ENCODE results near the gene RCOR1.
"Not testable (repeated sequence)": the region's sequence is repeated elsewhere in the genome, so short reads cannot be mapped to it uniquely, and the experiment has no call there.

The RCOR1 gene

GRCh38 chr14:102625564-102626296 is 33.3 kb downstream of the RCOR1 start:
- no peak for DNase-seq

DNA sequence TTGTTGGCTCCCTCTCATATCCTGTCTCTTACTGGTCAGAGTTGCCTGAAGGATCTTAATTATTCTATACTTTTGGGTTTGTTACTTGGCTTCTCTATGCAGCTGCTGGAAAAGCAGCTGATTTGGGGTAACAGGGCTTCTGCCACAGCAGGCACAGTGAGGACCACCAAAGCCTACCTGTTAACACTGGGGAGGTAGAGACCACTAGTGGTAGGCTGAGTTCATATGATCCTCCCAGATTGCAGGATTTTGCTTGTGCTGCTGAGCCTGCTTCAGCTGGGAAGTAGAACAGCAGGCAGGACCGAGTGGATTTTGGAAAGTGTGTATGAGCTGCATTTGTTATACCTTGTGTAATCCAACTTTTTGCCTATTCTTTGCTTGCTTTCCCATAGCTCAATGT is 34.1 kb downstream of the RCOR1 start:
- no peak for DNase-seq

GRCh38 chr14:102629011-102629444 is 36.6 kb downstream of the RCOR1 start:
- no peak for DNase-seq

DNA sequence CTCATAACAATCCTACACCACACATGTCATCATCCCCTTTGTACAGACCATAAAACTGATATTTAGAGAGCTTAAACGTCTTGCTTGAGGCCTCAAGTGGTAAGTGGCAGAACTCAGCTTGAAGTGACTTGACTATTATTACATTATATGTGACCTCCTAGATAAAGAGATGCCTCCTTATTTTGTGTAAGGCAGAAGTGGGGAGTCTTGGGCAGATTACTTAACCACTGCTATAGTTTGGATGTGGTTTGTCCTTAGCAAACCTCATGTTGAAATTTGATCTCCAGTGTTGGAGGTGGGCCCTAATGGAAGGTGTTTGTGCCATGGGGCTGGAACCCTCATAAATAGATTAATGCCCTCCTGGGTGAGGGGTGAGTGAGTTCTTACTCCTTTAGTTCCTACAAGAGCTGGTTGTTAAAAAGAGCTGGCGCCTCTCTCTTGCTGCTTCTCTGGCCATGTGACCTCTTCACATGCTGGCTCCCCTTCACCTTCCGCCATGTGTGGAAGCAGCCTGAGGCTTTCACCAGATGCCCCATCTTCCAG is 37.4 kb downstream of the RCOR1 start:
- no peak for DNase-seq

- DNase-seq: no peak
Observed at GRCh38 chr14:102630405-102630804, 38.0 kb downstream of the RCOR1 start.

DNA sequence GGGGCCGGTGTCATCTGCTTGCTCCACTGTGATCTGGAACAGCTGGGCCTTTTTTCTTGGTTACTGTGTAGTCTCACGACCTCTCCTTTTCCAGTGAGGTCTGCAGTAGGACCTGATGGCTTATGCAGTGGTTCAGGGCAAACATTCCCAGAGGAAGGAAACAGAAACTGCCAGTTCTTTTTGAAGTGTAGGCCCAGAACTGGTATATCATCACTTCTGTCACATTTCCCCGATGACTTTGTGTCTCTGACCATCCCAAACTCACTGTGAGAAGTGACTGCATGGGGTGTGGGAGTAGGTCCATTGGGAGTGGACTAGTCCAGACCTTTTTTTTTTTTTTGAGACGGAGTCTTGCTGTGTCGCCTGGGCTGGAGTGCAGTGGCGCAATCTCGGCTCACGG is 38.4 kb downstream of the RCOR1 start:
- no peak for DNase-seq

GRCh38 chr14:102633906-102634595 is 41.6 kb downstream of the RCOR1 start:
- no peak for DNase-seq

- not testable (repeated sequence) for DNase-seq
Observed at GRCh38 chr14:102639611-102640010, 47.2 kb downstream of the RCOR1 start.

DNA sequence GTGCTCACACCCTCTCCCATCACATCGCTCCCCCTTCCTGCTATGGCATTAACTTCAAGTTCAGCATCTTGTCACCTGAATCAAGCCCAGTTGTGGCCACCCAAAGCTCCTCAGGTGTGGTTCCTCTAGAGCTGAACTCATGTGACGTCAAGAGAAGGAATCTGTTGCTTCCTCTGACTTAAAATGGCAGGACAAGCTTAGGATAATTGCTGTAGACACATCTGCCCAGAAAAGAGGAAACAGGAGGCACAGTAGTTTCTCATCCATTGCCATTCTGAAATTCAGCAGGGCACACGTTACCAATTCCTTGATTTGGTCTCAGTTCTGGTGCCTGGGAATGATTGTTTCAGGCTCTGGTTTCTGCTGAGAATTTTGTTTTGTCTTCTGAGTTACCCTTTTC is 52.1 kb downstream of the RCOR1 start:
- no peak for DNase-seq

DNA sequence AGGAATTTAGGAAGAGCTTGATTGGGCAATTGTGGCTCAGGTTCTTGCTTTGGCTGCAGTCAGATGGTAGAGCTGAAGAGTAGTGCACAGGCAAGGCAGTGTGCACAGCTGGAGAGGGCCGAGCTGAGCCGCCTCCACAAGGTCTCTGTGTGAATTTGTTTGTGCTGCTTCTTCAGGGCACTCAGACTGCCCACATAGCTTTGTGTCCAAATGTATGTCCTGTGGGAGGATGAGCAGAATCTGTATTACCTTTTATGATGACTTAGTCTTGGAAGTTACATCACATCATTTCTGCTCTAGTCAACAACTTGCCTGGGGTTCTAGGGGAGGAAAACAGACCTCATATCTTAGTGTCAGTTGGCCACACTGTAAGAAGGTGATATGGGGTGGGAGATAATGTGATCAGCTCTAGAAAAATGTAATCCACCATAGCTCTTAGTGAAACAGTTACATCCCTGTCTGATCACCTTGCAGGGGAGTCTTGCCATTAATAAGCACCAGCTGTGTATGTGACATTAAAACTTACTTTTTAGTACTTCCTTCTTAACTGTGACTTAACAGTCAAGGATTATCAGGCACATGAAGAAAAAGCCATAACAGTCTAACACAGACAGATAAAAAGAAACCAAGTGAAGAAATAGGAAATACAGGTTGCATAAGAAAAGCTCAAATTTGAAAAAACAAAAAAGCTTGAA is 53.4 kb downstream of the RCOR1 start:
- DNase-seq: no peak

DNA sequence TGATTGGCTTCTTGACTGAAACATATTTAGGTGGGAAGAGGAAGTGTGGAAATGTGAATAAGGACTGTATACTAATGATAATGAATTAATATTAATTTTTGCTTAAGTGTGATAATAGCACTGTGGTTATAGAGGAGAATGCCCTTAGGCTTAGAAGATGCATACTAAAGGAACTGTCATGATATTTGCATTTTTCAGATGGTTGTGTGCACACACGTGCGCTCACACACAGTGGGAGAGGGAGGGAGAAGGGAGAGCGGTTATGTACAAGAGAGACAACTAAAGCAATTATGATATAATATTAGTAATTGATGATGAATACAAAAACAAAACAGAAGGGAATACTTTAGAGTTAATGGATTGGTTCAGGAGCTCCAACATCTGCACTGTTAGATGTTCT is 54.2 kb downstream of the RCOR1 start:
- DNase-seq: no peak

GRCh38 chr14:102652194-102652593 is 59.7 kb downstream of the RCOR1 start:
- DNase-seq: no peak

- DNase-seq: no peak
Observed at GRCh38 chr14:102654298-102654697, 61.8 kb downstream of the RCOR1 start.

DNA sequence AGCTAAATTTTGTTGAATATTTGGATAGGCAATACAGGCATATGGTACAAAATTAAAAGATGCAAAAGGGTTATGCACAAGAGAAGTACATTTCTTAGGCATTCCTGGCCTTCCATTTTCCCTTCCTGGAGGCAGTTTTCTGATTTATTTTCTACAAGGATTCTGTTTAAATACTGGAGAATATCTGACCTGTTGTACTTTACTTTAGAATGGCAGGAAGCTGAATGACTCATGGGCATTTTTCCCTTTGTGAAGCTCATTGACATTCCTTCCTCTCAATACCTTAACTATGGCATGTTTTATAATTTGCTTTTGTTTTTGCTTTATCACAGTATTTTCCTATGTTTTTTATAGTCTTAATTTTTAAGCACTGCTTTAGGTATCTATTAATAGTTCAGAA is 62.7 kb downstream of the RCOR1 start:
- no peak for DNase-seq

DNA sequence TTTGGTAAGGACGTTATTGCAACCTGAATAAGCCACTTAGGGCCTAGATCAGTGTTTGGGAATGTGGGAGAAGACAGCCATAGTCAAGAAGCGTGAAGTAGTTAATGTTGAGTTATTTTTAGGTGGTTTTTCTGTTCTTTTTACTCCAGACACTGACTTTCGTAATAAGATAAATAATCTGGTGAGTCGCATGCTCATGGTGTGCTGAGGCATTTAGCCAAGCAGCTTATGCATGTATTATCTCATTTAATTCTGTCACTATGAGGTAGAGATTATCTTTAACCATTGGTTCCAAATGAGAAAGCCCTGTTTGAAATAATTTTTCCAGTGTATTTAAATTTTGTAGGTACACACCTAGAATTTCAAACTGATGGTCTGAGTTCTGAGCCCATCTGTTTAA is 67.3 kb downstream of the RCOR1 start:
- DNase-seq: no peak

- no peak for DNase-seq
Observed at GRCh38 chr14:102661614-102662013, 69.2 kb downstream of the RCOR1 start.

- no peak for DNase-seq
Observed at GRCh38 chr14:102662636-102663430, 70.4 kb downstream of the RCOR1 start.

GRCh38 chr14:102663440-102663839 is 71.0 kb downstream of the RCOR1 start:
- no peak for DNase-seq

GRCh38 chr14:102665621-102666020 is 73.2 kb downstream of the RCOR1 start:
- DNase-seq: no peak

DNA sequence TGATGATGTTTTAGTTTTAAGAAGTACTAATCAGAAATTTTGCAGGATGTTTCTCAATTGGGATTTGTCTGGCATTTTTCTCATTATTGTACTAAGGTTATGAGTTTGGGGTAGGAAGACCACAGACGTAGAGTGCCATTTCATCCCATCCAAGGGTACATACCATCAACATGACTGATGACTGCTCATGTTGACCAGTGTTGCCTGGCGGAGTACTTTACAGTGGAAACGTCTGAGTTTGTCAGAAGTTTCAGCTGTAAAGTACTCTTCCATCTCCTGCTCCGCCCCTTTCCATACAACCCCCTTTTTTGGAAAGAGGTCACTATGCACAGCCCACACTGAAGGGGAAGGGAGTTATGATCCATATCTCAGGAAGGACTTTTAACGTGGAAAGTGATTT is 74.2 kb downstream of the RCOR1 start:
- DNase-seq: no peak

DNA sequence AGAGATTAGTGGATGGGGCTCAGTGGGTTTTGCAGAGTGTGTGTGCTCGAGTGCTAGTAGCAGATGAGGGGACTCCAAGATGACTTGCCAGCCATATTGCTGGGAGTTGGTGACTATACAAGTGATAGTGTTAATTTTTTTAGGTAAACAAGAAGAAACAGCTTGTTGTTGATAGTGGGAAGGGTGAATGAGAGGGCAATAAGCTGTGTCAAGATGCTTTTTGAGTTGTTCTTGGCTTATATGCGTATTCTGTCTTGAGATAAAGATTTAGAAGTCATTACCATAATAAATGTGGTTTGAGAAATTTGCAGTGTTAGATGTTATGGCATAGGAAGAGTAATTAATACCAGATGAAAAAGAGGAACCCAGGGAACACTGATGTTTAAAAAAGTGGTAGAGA is 75.3 kb downstream of the RCOR1 start:
- no peak for DNase-seq
